LNCAP (cell line): Measurements from ENCODE around the gene CDKL4.

Source experiments
- TF ChIP-seq, protein P1 (sequence below): fragments of 450-650 bp; IDR thresholded peaks from 2 replicates; pipeline ENCODE4 v1.5.1; 2017; ENCODE audit warnings: mild to moderate bottlenecking

The CDKL4 gene

GRCh38 chr2:39183673-39184072, 60.1 kb downstream of the CDKL4 start:
- TF ChIP-seq, protein P1, sequence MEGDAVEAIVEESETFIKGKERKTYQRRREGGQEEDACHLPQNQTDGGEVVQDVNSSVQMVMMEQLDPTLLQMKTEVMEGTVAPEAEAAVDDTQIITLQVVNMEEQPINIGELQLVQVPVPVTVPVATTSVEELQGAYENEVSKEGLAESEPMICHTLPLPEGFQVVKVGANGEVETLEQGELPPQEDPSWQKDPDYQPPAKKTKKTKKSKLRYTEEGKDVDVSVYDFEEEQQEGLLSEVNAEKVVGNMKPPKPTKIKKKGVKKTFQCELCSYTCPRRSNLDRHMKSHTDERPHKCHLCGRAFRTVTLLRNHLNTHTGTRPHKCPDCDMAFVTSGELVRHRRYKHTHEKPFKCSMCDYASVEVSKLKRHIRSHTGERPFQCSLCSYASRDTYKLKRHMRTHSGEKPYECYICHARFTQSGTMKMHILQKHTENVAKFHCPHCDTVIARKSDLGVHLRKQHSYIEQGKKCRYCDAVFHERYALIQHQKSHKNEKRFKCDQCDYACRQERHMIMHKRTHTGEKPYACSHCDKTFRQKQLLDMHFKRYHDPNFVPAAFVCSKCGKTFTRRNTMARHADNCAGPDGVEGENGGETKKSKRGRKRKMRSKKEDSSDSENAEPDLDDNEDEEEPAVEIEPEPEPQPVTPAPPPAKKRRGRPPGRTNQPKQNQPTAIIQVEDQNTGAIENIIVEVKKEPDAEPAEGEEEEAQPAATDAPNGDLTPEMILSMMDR = no peak

DNA sequence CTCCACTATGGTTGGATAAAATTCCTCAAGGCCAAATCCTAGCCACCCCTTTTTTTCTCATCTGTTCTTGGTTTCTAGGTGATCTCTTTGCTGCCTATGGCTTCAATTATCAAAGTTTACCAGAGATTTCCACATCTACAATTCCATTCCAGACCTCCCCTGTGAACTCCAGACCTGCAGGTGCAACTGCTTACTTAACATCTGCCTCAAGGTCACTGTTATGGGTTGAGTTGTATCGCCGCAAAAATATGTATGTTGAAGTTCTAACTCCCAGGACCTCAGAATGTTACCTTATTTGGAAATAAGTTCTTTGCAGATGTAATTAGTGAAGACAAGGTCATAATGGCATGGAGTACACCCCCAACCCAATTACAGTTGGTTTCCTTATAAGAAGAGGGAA, 62.5 kb downstream of the CDKL4 start:
- TF ChIP-seq, protein P1 = no peak

GRCh38 chr2:39179974-39180960, 63.5 kb downstream of the CDKL4 start:
- TF ChIP-seq, protein P1 = no peak

GRCh38 chr2:39178756-39179155, 65.0 kb downstream of the CDKL4 start:
- TF ChIP-seq, protein P1 = no peak

- TF ChIP-seq, protein P1 = no peak
These were observed 66.8 kb downstream of the CDKL4 start for GRCh38 chr2:39176997-39177396.

DNA sequence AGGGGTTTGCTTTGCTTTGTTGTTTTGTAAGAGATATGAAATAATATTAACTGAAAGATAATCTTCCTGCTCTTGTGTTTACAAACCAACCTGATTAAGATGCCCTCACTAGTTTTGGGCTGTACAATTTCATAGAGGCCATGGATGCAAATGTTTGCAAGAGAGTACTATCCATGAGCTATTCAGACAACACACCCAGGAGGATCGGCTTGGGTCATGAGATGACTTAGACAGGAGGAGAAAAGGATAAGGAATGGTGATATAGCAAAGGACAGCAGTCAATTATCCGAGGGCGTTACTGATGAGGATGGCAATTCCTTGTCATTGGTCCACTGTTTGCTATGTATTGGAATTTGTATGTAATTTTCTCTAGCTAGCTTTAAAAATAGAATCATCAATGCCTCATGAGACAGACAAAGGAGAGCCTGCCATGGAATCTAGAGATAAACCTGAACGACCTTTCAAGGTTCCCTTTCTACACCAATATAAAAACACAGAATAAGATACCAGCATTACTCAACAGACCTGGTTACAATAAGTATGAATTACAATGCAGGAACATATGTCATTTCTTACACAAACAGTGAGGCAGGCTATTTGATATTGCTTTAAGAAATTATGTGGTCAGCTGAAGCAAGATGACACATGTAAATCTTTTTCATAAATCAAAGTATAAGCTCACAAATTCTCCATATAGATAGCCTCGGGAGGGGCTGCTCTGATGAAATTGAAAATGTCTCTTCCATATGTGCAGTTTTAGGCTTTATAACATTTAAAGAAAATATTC, 68.6 kb downstream of the CDKL4 start:
- TF ChIP-seq, protein P1 = no peak

GRCh38 chr2:39174022-39174421, 69.7 kb downstream of the CDKL4 start:
- TF ChIP-seq, protein P1 = no peak
